OCI-LY1 (cell line): ENCODE data around the gene TCL1A.
A peak's percentile ranks its signal among the peaks of the same experiment; 100 is the strongest.

Experiments used
- EZH2 ChIP-seq: fragments of 200-600 bp; sonication (generic), shearing (Covaris generic); IDR thresholded peaks from 2 replicates; pipeline ENCODE4 v1.8.0; 2017; ENCODE audit warnings: borderline replicate concordance, mixed run types, mild to moderate bottlenecking, antibody characterized with exemption, low read length, moderate library complexity, mixed read lengths
- TF ChIP-seq, protein P1 (sequence below): fragments of 200-600 bp; sonication (generic), shearing (Covaris generic); IDR thresholded peaks from 2 replicates; pipeline ENCODE4 v1.5.1; 2017; ENCODE audit warnings: mild to moderate bottlenecking, antibody characterized with exemption, low read length, moderate library complexity, mixed read lengths

DNA sequence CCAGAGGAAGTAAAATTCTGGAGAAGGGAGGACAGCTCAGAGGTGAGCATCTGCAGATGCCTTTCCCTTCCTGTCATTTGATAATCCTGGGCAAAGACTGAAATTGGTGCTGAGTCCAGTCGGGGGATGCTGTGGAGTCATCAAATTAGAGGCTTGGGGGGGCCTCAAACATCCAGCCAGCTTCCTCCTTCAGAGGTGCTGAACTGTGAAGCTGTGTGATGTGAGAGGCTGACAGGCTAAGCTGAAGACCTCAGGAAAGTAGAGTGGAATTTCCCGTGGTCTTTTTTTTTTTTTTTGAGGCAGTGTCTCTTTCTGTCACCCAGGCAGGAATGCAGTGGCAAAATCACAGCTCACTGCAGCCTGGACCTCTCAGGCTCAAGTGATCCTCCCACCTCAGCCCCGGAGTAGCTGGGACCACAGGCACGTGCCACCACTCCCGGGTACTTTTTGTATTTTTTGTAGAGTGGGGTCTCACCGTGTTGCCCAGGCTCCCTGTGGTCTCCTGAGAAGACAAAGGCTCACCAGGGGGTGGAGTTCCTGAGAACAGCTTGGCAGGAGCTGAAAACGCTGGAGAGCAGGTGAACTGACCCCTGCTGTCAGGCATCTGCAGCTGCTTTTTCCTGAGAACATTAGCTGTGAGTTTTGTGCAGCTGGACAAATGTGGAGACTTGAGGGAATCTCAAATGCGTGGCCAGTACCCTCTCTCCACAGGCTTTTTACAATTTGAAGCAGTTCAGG, 33.8 kb downstream of the TCL1A start:
- TF ChIP-seq, protein P1, sequence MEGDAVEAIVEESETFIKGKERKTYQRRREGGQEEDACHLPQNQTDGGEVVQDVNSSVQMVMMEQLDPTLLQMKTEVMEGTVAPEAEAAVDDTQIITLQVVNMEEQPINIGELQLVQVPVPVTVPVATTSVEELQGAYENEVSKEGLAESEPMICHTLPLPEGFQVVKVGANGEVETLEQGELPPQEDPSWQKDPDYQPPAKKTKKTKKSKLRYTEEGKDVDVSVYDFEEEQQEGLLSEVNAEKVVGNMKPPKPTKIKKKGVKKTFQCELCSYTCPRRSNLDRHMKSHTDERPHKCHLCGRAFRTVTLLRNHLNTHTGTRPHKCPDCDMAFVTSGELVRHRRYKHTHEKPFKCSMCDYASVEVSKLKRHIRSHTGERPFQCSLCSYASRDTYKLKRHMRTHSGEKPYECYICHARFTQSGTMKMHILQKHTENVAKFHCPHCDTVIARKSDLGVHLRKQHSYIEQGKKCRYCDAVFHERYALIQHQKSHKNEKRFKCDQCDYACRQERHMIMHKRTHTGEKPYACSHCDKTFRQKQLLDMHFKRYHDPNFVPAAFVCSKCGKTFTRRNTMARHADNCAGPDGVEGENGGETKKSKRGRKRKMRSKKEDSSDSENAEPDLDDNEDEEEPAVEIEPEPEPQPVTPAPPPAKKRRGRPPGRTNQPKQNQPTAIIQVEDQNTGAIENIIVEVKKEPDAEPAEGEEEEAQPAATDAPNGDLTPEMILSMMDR, result peak; percentile 42
- no peak for TF ChIP-seq EZH2
